MCF 10A (cell line): ENCODE results near the gene PSTK. TPM values are rescaled to one million over a fixed set of nuclear protein-coding genes. Genes with fewer than 3 reads are reported as not detected.

ENCODE experiments used
- BruUV-seq: library from RNA; stranded (reverse); fragments of 400-500 nt; replicated peaks from 2 replicates; lab custom pipeline; 2021; lab: Mats Ljungman, UMichigan
- CTCF ChIA-PET: fragments of 300-600 bp; sonication (Branson Sonifier 250); formaldehyde crosslinking; extraction: SDS; loops from one replicate; lab custom pipeline; 2021; ENCODE audit warnings: antibody characterized with exemption, inconsistent platforms; lab: Yijun Ruan, JAX
- POLR2A ChIA-PET: fragments of 300-600, 350-650 bp; sonication (Branson Sonifier 250); formaldehyde crosslinking; extraction: SDS; loops from one replicate; lab custom pipeline; 2020; ENCODE audit warnings: antibody characterized with exemption, inconsistent platforms; lab: Yijun Ruan, JAX
- DNase-seq: peaks from one replicate; pipeline ENCODE4 v3.0.0-alpha.2; 2018; ENCODE audit not compliant: unreplicated experiment
- H3K27ac Mint-ChIP-seq: one replicate; pipeline ENCODE4 v1.8.0; 2022; ENCODE audit warnings: mild to moderate bottlenecking, low read depth, mixed read lengths; ENCODE audit not compliant: unreplicated experiment
- H3K27me3 Mint-ChIP-seq: one replicate; pipeline ENCODE4 v1.8.0; 2022; ENCODE audit warnings: mixed read lengths; ENCODE audit not compliant: insufficient read depth, unreplicated experiment
- H3K36me3 Mint-ChIP-seq: one replicate; pipeline ENCODE4 v1.8.0; 2022; ENCODE audit warnings: mild to moderate bottlenecking, moderate library complexity, mixed read lengths; ENCODE audit not compliant: insufficient read depth, unreplicated experiment
- H3K4me1 Mint-ChIP-seq: one replicate; pipeline ENCODE4 v1.8.0; 2022; ENCODE audit warnings: mixed read lengths; ENCODE audit not compliant: insufficient read depth, unreplicated experiment
- H3K4me3 Mint-ChIP-seq: one replicate; pipeline ENCODE4 v1.8.0; 2022; ENCODE audit warnings: mild to moderate bottlenecking, moderate library complexity, mixed read lengths; ENCODE audit not compliant: unreplicated experiment
- H3K9me3 Mint-ChIP-seq: one replicate; pipeline ENCODE4 v1.8.0; 2022; ENCODE audit warnings: mixed read lengths; ENCODE audit not compliant: unreplicated experiment
- CTCF ChIP-seq: fragments of 200-600 bp; IDR thresholded peaks from one replicate; pipeline ENCODE4 v1.8.0; 2022; ENCODE audit warnings: antibody characterized with exemption, mild to moderate bottlenecking; ENCODE audit not compliant: unreplicated experiment
- intact Hi-C: fragments of 100-400 bp; cut with micrococcal nuclease; formaldehyde crosslinking; loops from 2 replicates; pipeline ENCODE4 v1.14.1; 2022
- total RNA-seq: library from RNA; stranded (reverse); gene quantifications from 2 replicates; pipeline ENCODE4 v1.2.3, GENCODE V29; 2022

The PSTK gene
- total RNA-seq, 1 experiment from 2014 or later: 8.3 TPM

GRCh38 chr10:122939856-122940543 lies 40.2 kb upstream of the PSTK start:
- H3K4me1 Mint-ChIP-seq: peaks cover 12% of the 10 kb centered on the region
- H3K36me3 Mint-ChIP-seq: peaks cover 26% of the 10 kb centered on the region
- H3K4me3 Mint-ChIP-seq: no peak overlapping the region
- CTCF ChIA-PET: interaction anchor here (0.6 kb wide), 1 partner anchor 11 kb away, joined by 3 read pairs; no protein-coding TSS in a partner anchor
- intact Hi-C loops: no loop called here
- H3K27ac Mint-ChIP-seq: no peak overlapping the region
- no TSS peak for BruUV-seq
- TF ChIP-seq CTCF: no peak
- H3K9me3 Mint-ChIP-seq: no peaks in the 10 kb centered on the region
- no peaks in the 10 kb centered on the region for H3K27me3 Mint-ChIP-seq
- POLR2A ChIA-PET: no interaction called here
- DNase-seq: peak; percentile 6

- no peaks in the 10 kb centered on the region for H3K9me3 Mint-ChIP-seq
- H3K36me3 Mint-ChIP-seq: peaks cover 23% of the 10 kb centered on the region
- no peak for TF ChIP-seq CTCF
- DNase-seq: no peak
- BruUV-seq: no TSS peak
- intact Hi-C loops: no loop called here
- no peak overlapping the region for H3K27ac Mint-ChIP-seq
- H3K27me3 Mint-ChIP-seq: no peaks in the 10 kb centered on the region
- ChIA-PET POLR2A (no interaction called here), CTCF (no interaction called here)
- peaks cover 10% of the 10 kb centered on the region for H3K4me1 Mint-ChIP-seq
- no peak overlapping the region for H3K4me3 Mint-ChIP-seq
Observed at GRCh38 chr10:122949296-122949695, 30.9 kb upstream of the PSTK start.

- Mint-ChIP-seq H3K4me3 (peak within 1 kb of the TSS; percentile 87), H3K36me3 (peaks cover 7% of the 10 kb centered on the region), H3K27me3 (no peaks in the 10 kb centered on the region), H3K9me3 (no peaks in the 10 kb centered on the region), H3K4me1 (peaks cover 18% of the 10 kb centered on the region), H3K27ac (peak within 1 kb of the TSS; percentile 94)
- DNase-seq: peak; percentile 98
- no peak for TF ChIP-seq CTCF
- ChIA-PET POLR2A (interaction anchor here (0.8 to 2.6 kb wide), 10 partner anchors 9 to 89 kb away, joined by 3 to 25 read pairs (median 4); partner anchors contain the start of genes ACADSB, IKZF5 and PSTK), CTCF (no interaction called here)
- no TSS peak for BruUV-seq
- intact Hi-C loops: loop anchor here (1.0 kb wide), 1 partner anchor 54 kb away; the partner anchor contains the start of gene IKZF5
Observed at GRCh38 chr10:122953902-122954730, 26.1 kb upstream of the PSTK start, which contains the start of gene C10orf88. Gene C10orf88, minus strand, starts transcription at chr10:122954227. Its CDS starts 49 bp downstream, at chr10:122954178.

GRCh38 chr10:122954731-122955050 lies 25.5 kb upstream of the PSTK start:
- no peak overlapping the region for H3K27ac Mint-ChIP-seq
- peaks cover 18% of the 10 kb centered on the region for H3K4me1 Mint-ChIP-seq
- intact Hi-C loops: loop anchor here (1.0 kb wide), 1 partner anchor 54 kb away; the partner anchor contains the start of gene IKZF5
- H3K4me3 Mint-ChIP-seq: peak overlapping the region; percentile 87
- H3K27me3 Mint-ChIP-seq: no peaks in the 10 kb centered on the region
- TSS peak; percentile 44 for BruUV-seq
- H3K36me3 Mint-ChIP-seq: peaks cover 7% of the 10 kb centered on the region
- TF ChIP-seq CTCF: no peak
- ChIA-PET POLR2A (interaction anchor here (0.8 to 2.6 kb wide), 9 partner anchors 9 to 90 kb away, joined by 3 to 25 read pairs (median 3); partner anchors contain the start of genes ACADSB, IKZF5 and PSTK), CTCF (no interaction called here)
- DNase-seq: no peak
- no peaks in the 10 kb centered on the region for H3K9me3 Mint-ChIP-seq
